ENCODE measurements around the gene ATL3.
"Not testable (repeated sequence)": the region's sequence is repeated elsewhere in the genome, so short reads cannot be mapped to it uniquely, and the experiment has no call there.

Gene ATL3

DNA sequence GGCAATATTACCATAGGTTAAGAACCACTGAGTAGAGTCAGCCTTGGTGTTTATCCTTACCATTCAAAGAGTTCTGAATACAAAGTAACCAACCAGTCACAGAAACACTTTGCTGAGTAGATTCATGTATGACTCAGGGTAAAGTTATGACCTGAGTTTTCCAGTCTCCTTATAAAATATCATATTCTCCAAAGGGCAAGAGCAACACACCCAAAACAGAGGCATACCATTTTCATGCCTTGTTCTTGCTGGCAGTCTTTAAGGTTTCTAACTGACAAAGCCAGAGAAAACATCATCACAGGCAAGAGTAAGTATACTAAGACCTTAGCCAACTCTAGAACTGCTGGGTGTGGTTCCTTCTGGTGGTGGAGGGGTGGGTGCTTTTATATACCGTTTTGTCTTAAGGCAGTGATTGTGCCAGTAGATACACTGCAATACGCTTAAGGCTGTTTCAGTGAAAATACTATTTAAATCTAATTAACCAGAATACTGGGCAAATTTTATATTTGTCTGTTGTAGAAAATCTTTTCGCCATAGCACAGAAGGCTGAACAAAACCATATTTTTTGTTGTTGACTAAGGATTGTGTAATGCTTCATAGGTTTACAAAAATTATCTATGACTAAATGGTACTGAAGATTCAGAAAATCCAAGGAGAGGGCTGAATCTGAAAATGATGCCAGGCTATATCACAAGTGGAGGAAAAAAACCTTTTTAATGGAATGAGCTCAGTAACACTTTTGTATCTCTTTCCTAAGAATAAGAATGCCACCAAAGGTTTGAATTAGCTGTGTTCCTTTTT is 3.0 kb downstream of the ATL3 start:
- Mint-ChIP-seq H3K27ac (peak overlapping the region; percentile 62), H3K36me3 (ENCODE audit: low read depth) (peaks cover 4% of the 10 kb centered on the region)

DNA sequence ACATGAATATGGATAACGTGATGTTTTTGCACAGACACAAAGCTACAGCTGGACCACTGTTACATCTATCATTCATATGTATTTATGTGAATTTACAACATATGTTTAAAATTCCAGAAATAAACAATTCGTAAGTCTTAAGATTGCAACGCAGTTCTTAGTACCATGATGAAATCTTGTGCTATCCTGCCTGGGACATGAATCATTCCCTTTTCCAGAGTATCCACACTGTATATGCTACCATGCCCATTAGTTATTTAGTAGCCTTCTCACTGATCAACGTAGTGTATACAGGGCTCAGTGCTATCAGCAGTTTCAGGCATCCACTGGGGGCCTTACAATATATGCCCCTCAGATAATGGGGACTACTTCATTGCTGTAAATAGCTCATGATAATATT is 4.3 kb downstream of the ATL3 start:
- Mint-ChIP-seq H3K9me3 (no peaks in the 10 kb centered on the region), H3K36me3 (ENCODE audit: low read depth) (peaks cover 4% of the 10 kb centered on the region), H3K27me3 (no peaks in the 10 kb centered on the region), H3K4me3 (no peak overlapping the region), H3K4me1 (ENCODE audit: low read depth) (peaks cover 59% of the 10 kb centered on the region), H3K27ac (no peak overlapping the region)

More for the DNA sequence above, 3.0 kb downstream of the ATL3 start:
- peaks cover 62% of the 10 kb centered on the region for H3K4me1 Mint-ChIP-seq (ENCODE audit: low read depth)
- peak overlapping the region; percentile 23 for H3K4me3 Mint-ChIP-seq
- no peaks in the 10 kb centered on the region for H3K9me3 Mint-ChIP-seq
- H3K27me3 Mint-ChIP-seq, result no peaks in the 10 kb centered on the region

DNA sequence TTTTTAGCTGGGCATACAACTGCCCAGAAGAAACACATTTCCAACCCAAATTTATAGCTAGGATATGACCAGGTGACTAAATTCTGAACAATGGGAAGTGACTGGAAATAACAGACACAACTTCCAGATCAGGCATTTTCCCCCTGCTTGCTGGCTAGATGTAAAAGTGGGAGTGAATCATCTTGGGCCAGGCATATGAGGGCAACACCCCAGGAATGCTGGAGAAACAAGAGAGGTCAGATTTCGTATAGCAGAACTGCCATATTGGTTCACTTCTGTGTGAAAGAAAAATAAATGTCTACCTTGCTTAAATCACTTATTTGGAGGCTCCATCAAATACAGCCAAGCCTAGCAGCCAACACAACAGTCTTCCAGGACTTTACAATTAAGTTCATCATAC is 7.4 kb downstream of the ATL3 start:
- H3K4me3 Mint-ChIP-seq, result no peak overlapping the region
- no peaks in the 10 kb centered on the region for H3K9me3 Mint-ChIP-seq
- peaks cover 50% of the 10 kb centered on the region for H3K4me1 Mint-ChIP-seq (ENCODE audit: low read depth)
- no peaks in the 10 kb centered on the region for H3K27me3 Mint-ChIP-seq
- no peaks in the 10 kb centered on the region for H3K36me3 Mint-ChIP-seq (ENCODE audit: low read depth)
- no peak overlapping the region for H3K27ac Mint-ChIP-seq

DNA sequence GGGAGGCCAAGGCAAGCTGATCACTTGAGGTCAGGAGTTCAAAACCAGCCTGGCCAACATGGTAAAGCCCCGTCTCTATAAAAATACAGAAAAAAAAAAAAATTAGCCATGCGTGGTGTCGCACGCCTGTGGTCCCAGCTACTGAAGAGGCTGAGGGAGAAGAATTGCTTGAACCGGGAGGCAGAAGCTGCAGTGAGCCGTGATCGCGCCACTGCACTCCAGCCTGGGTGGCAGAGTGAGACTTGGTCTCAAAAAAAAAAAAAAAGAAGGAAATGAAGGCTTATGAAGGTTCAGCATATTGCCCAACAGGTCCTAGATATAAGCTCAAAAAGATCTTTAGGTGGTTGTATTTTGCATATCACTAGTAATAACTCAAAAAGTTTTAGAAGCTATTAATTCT is 10.2 kb downstream of the ATL3 start:
- H3K27ac Mint-ChIP-seq, result no peak overlapping the region
- H3K27me3 Mint-ChIP-seq, result no peaks in the 10 kb centered on the region
- peaks cover 10% of the 10 kb centered on the region for H3K36me3 Mint-ChIP-seq (ENCODE audit: low read depth)
- H3K9me3 Mint-ChIP-seq, result no peaks in the 10 kb centered on the region
- H3K4me1 Mint-ChIP-seq (ENCODE audit: low read depth), result peaks cover 24% of the 10 kb centered on the region
- no peak overlapping the region for H3K4me3 Mint-ChIP-seq

DNA sequence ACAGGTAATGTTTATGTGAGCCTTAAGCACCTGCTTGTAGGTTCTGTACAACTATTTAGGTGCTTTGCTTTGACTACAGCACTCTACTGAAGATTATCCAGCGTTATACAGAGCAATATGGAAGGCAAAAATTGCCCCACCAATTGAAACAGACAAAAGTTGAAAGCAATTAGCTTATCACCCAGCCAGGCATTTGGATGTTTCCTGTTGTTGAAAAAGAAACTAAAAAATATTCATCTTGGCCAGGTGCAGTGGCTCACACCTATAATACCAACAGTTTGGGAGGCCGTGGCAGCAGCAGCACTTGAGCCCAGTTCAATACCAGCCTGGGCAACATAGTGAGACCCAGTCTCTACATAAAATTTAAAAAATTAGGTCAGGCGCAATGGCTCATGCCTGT is 18.5 kb downstream of the ATL3 start:
- no peak overlapping the region for H3K27ac Mint-ChIP-seq
- peaks cover 4% of the 10 kb centered on the region for H3K4me1 Mint-ChIP-seq (ENCODE audit: low read depth)
- no peak overlapping the region for H3K4me3 Mint-ChIP-seq
- H3K9me3 Mint-ChIP-seq, result no peaks in the 10 kb centered on the region
- peaks cover 32% of the 10 kb centered on the region for H3K36me3 Mint-ChIP-seq (ENCODE audit: low read depth)
- no peaks in the 10 kb centered on the region for H3K27me3 Mint-ChIP-seq

DNA sequence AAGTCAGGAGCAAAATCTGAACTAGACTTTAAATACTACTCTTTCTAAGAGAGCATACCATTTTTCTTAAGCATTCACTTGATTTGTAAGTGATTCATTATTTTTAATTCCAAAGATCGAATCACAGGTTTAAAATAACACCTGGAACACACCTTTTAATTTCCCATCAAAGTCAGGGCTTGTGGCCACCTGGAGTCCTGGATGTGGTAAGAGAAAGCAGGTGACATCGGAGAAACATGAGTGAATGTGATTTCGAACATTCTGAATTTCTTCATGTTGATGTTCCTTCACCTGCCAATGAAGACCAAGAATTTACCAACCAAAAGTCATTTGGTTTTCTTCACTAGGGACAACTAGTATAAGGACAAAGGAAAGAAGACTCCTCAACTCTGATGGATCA is 28.0 kb downstream of the ATL3 start:
- Mint-ChIP-seq H3K4me1 (ENCODE audit: low read depth) (no peaks in the 10 kb centered on the region), H3K4me3 (no peak overlapping the region), H3K36me3 (ENCODE audit: low read depth) (peaks cover 42% of the 10 kb centered on the region), H3K9me3 (no peaks in the 10 kb centered on the region), H3K27ac (no peak overlapping the region), H3K27me3 (no peaks in the 10 kb centered on the region)

DNA sequence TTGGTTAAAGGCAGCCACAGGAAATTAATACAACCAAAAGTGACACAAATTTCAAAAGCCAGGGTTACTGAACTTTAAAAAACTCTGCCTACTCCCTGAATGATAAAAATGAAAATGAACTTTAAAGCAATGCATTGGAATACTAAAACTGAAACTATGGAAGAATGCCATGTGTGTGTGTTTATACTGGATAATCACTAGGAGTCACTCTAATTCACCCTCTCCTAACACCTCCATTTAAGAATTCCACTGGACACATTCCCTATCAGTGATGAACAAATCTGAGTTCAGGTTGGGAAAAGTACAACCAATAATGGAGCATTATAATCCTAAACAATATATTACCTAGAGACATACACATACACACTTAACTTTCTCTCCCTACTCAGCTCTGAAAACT is 29.4 kb downstream of the ATL3 start:
- no peak overlapping the region for H3K4me3 Mint-ChIP-seq
- peaks cover 38% of the 10 kb centered on the region for H3K36me3 Mint-ChIP-seq (ENCODE audit: low read depth)
- no peaks in the 10 kb centered on the region for H3K9me3 Mint-ChIP-seq
- H3K27ac Mint-ChIP-seq, result peak overlapping the region; percentile 46
- H3K27me3 Mint-ChIP-seq, result no peaks in the 10 kb centered on the region
- no peaks in the 10 kb centered on the region for H3K4me1 Mint-ChIP-seq (ENCODE audit: low read depth)

DNA sequence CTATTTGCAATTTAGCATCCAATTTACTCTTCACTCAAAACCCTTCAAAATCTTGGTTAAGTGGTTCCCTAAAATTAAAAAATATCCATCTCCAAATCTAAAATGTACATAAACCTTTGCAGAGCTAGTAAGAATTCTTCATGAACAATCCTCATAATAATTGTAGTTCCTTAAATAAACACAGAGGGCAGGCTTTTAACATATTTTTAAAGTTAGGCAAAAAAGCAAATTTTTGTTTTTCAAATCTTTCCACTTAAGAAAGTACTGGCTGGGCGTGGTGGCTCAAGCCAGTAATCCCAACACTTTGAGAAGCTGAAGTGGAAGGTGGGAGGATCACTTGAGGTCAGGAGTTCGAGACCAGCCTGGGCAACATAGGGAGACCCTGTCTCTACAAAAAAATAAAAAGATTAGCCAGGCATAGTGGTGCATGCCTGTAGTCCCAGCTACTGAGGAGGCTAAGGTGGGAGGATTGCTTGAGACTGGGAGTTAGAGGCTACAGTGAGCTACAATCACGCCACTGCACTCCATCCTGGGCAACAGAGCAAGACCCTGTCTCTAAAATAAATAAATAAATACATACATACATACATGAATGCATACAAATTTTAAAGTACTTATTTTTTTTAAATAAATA is 31.9 kb downstream of the ATL3 start:
- no peaks in the 10 kb centered on the region for H3K9me3 Mint-ChIP-seq
- H3K4me3 Mint-ChIP-seq, result no peak overlapping the region
- no peaks in the 10 kb centered on the region for H3K27me3 Mint-ChIP-seq
- no peaks in the 10 kb centered on the region for H3K4me1 Mint-ChIP-seq (ENCODE audit: low read depth)
- peaks cover 45% of the 10 kb centered on the region for H3K36me3 Mint-ChIP-seq (ENCODE audit: low read depth)
- no peak overlapping the region for H3K27ac Mint-ChIP-seq

DNA sequence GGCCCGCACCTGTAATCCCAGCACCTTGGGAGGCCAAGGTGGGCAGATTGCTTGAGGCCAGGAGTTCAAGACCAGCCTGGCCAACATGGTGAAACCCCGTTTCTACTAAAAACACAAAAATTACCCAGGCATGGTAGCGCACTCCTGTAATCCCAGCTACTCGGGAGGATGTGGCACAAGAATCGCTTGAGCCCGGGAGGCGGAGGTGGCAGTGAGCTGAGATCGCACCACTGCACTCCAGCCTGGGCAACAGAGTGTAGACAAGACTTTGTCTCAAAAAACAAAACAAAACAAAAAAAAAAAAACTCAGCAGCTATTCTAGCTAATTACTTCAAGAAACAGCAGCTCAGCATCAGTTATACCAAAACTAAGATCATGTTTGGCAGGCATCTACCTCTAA is 32.7 kb downstream of the ATL3 start:
- H3K27ac Mint-ChIP-seq; H3K4me1 Mint-ChIP-seq (ENCODE audit: low read depth); H3K27me3 Mint-ChIP-seq; H3K9me3 Mint-ChIP-seq; H3K4me3 Mint-ChIP-seq: not testable (repeated sequence)
- H3K36me3 Mint-ChIP-seq (ENCODE audit: low read depth), result peaks cover 43% of the 10 kb centered on the region

DNA sequence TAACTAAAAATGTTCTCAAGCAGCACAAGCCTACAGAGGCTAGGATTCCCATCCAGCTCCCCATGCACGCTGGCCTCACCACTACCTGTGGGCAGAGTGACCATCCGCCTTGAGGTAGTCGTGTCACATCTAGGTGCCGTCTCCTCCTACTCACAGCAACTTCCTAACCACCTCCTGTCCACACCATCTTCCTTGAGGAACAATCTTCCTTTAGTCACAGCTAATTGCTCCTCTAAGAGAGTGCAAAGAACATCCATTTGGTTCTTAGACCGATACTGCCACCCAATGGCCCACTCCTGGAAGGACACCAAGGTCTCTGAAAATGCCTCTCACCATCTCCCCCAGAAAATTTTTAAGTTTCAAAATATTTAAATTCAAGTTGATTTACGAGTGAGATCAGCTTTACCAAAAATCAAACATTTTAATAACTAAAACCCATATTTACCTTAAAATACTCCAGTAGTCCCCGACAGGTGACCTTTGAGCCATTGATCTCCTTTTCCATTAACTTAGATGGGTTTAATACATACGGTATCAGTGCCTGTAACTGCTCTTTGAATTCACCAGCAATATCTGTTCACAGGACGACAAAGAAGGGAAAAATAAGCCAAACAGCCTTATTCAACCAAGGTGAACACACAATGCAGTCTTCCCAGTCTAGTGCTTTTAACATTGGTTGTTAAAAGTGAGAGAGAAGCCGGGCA is 35.3 kb downstream of the ATL3 start:
- peaks cover 42% of the 10 kb centered on the region for H3K36me3 Mint-ChIP-seq (ENCODE audit: low read depth)
- no peak overlapping the region for H3K27ac Mint-ChIP-seq
- peaks cover 14% of the 10 kb centered on the region for H3K4me1 Mint-ChIP-seq (ENCODE audit: low read depth)
- H3K4me3 Mint-ChIP-seq, result no peak overlapping the region
- H3K27me3 Mint-ChIP-seq, result no peaks in the 10 kb centered on the region
- no peaks in the 10 kb centered on the region for H3K9me3 Mint-ChIP-seq

DNA sequence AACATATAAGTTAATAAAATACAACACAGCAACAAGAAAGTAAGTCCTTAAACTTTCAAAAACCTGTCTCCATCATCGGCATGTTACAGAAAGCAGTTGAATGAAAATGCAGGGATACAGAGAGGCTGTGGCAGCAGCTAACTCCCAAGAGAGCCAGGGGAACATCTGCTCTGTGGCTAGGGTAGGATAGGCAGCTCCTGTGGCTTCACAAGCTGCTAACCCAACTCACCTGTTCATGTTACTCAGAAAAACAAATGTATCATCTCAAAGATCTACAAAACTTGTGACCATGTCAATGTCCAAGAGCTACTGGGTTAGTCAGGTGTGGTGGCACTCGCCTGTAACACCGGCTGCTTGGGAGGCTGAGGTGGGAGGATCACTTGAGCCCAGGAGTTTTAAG is 41.8 kb downstream of the ATL3 start:
- Mint-ChIP-seq H3K9me3 (no peaks in the 10 kb centered on the region), H3K4me3 (no peak overlapping the region), H3K27ac (no peak overlapping the region), H3K36me3 (ENCODE audit: low read depth) (peaks cover 48% of the 10 kb centered on the region), H3K4me1 (ENCODE audit: low read depth) (peaks cover 28% of the 10 kb centered on the region), H3K27me3 (no peaks in the 10 kb centered on the region)

DNA sequence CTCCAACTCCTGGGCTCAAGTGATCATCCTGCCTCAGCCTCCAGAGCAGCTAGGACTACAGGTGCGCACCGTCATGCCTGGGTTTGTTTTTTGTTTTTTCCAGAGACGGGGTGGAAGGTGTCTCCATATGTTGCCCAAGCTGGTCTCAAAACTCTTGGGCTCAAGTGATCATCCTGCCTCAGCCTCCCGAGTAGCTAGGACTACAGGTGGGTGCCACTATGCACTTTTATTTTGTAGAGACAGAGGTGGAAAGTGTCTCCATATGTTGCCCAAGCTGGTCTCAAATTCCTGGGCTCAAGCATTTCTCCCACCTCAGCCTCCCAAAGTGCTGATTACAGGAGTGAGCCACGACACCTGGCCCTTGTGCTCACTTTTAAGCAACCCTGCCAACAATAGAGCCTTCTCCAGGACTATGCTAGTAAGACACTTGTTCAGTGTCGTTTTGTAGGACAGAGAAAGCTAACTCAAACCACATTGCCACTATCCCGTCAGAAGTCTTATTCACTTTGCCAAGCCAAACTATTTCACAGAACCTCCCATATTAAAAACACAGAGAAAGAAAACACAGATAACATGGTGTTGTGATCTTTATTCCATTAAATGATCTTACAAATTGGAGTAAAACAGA is 47.5 kb downstream of the ATL3 start:
- Mint-ChIP-seq H3K36me3 (ENCODE audit: low read depth) (peaks cover 8% of the 10 kb centered on the region), H3K4me3 (no peak overlapping the region), H3K27me3 (no peaks in the 10 kb centered on the region), H3K27ac (no peak overlapping the region), H3K4me1 (ENCODE audit: low read depth) (peaks cover 17% of the 10 kb centered on the region), H3K9me3 (no peaks in the 10 kb centered on the region)

DNA sequence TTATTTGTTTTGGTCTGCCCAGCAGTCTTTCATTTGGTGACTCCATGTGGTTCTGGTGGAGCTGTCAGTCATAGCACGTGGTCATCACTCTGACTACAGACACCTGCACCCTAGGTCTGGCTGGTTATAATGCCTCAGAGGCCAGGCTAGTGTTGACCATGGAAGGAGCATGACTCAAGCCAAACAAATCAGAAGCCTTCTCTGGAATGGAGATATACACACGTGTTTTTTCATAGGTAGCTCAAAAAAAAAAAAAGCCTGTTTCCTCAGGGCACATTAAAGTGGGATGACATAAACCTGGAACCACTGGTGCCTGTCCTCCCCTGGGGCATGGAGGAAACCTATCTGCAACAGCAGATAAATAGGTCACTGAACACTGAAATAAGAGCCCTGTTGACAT is 48.9 kb downstream of the ATL3 start:
- no peak overlapping the region for H3K4me3 Mint-ChIP-seq
- H3K9me3 Mint-ChIP-seq, result no peaks in the 10 kb centered on the region
- H3K27ac Mint-ChIP-seq, result no peak overlapping the region
- peaks cover 8% of the 10 kb centered on the region for H3K4me1 Mint-ChIP-seq (ENCODE audit: low read depth)
- no peaks in the 10 kb centered on the region for H3K36me3 Mint-ChIP-seq (ENCODE audit: low read depth)
- H3K27me3 Mint-ChIP-seq, result no peaks in the 10 kb centered on the region

DNA sequence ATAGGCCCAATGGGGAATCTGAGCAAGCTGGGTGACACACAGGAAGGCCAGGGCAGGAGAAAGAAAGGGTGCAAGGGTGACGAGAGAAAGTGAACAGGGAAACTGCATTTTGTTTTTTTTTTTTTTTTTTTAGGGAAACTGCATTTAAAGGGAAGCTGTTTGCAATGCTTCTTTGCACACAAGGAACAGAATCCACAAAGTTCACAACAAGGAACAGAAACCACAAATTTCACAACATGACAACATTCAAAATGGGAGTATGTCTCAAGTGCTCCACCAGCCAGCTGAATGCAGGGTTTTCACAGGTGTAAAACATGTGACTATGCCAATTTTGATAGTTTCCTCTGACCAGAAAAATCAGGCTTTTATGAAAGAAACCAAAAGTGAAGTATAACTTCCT is 50.1 kb downstream of the ATL3 start:
- H3K4me1 Mint-ChIP-seq (ENCODE audit: low read depth), result peaks cover 8% of the 10 kb centered on the region
- H3K9me3 Mint-ChIP-seq, result no peaks in the 10 kb centered on the region
- no peaks in the 10 kb centered on the region for H3K36me3 Mint-ChIP-seq (ENCODE audit: low read depth)
- peak overlapping the region; percentile 55 for H3K27ac Mint-ChIP-seq
- H3K27me3 Mint-ChIP-seq, result no peaks in the 10 kb centered on the region
- H3K4me3 Mint-ChIP-seq, result no peak overlapping the region

DNA sequence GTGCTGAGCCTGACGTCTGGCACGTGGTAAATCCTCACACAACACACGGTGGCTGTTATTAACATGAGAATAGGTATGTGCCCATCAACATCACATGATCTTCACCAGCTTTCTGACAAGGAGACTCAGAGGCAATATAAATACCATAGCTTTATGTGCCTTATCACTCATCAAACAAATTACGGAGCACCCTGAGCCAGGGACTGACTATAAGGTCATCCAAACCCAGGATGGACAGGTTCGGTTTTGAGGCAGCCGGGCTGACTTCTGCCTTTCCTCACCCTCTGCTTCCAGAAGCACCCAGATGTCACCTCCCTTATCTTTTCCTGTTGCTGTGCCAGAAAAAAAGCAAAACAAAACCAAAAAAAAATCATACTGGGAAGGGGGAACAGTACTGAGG is 51.2 kb downstream of the ATL3 start:
- Mint-ChIP-seq H3K27ac (no peak overlapping the region), H3K36me3 (ENCODE audit: low read depth) (no peaks in the 10 kb centered on the region), H3K9me3 (no peaks in the 10 kb centered on the region), H3K4me1 (ENCODE audit: low read depth) (peaks cover 8% of the 10 kb centered on the region), H3K27me3 (no peaks in the 10 kb centered on the region), H3K4me3 (no peak overlapping the region)

Measured in stimulated activated naive CD8-positive, alpha-beta T cell treated with anti-CD3 and anti-CD28 coated beads, Interleukin-15, Interleukin-2, amounts not matched to agents 100 ng/mL and 50 ng/mL, for 24 hours (primary cell).